Colon (tissue), 2 donors: ENCODE data around the gene FRAT1.
"Not testable (repeated sequence)": the region's sequence is repeated elsewhere in the genome, so short reads cannot be mapped to it uniquely, and the experiment has no call there.

Experiments used
- FAIRE-seq: peaks from 2 replicates; lab custom pipeline; 2012; peaks lifted over from hg19 to GRCh38; lab: Jason Lieb, UNC
- donor health status: control.
- donor health status: control.

Gene FRAT1

DNA sequence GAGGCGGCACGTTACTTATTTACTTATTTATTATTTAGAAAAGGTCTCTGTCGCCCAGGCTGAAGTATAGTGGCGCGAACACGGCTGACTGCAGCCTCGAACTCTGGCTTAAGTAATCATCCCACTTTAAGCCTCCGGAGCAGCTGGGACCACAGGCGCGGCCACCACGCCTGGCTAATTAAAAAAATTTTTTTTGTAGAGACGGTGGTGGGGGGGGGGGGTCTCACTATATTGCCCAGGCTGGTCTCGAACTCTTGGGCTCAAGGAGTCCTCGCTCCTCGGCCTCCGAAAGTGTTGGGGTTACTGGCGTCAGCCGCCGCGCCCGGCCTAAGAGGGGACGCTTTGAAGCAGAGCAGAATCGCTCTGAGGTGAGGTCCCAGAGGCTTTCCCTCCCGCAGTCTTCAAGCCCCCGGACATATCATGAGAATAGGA is 16.1 kb downstream of the FRAT1 start:
- no peak for FAIRE-seq

DNA sequence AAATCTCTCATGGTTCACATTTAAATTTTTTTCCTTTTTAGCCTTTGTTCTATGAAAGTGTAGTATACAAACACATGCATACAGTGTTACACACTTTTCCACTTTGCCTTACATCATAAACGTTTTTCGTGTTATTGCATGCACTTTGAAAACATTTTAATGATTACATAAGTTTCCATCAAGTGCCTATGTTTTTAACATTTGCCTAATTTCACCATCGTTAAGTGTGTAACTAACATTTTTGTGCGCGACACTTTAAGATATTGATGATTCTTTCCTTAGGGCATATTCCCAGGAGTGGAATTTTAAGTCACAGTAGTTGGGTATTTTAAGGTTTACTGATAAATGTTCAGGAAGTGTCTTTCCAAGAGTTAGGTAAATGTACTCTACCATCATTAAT is 16.9 kb downstream of the FRAT1 start:
- FAIRE-seq = no peak

DNA sequence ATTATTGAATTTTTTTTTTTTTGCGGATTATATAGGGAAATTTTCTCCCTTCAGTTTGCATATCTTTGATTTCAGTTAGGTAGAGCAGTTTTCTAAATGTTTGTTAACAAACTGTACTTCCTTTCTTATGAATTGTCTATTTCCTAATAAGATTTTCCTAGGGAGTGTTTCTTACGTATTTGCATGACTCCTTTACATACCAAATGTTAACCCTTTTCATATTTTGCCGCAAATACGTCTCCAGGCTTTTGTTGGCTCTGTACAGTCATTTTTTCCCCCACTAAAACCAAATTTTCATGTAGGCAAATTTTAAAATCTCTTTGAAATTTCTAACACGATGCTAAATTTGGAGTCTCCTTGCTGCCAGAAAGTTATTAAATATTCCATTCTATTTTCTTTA is 17.4 kb downstream of the FRAT1 start:
- no peak for FAIRE-seq

DNA sequence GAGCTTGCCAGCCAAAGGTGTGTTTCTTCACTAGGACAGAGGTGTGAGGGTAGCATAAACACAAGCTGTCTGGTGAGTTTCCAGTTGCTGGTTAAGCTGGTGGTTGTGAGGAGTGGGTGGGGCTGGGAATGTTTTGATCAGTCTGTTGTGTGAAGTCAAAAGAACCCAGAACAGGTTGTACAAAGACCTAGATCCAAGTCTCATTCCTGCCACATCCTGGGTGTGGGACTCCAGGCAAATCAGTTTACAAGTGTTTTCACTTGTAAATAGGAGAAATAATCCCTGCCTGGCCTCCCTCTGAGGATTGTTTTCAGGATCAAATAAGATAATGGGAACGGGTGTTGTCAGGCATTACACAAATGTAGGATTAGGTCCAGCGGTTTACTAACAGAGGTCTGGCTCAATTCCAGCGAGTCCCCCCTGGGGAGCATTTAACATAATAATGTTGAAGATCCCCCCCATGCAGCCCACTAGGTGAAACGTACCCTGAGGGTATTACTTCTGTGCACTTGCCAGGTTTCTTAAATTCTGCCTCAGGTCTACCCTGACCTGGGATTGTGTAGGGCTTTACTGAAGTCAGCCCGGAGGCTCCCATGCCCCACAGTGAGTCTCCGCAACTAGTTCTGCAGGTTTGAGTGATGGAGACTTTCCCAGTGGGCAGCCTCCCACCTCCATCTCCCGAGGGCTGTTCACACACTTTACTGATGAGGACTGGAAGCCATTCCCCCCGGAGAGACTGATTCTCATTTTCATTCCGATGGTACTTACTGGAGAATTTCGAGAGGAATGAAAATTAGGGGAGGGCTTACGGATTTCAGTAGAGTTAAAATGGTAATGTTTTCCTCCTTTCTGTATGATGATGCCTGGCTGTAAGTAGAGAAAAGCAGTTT is 18.1 kb downstream of the FRAT1 start:
- no peak for FAIRE-seq

DNA sequence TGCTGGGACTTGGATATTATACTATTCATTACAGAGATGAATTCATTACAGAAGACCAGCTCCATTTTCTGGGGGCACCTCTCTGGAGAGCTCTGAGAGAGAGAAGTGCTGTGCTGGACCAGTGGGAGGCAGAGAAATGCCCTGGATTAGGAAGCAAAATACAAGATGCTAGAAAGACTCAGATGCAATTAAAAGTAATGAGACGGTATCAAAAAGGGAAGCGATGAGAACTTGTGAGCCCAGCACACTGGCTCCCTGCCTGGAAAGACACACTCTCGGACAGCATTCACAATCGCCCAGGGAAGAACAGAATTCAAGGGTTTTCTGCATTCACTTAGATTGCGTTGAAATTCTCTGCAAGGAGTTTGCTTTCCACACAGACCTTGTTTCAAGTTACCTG is 19.0 kb downstream of the FRAT1 start:
- no peak for FAIRE-seq

DNA sequence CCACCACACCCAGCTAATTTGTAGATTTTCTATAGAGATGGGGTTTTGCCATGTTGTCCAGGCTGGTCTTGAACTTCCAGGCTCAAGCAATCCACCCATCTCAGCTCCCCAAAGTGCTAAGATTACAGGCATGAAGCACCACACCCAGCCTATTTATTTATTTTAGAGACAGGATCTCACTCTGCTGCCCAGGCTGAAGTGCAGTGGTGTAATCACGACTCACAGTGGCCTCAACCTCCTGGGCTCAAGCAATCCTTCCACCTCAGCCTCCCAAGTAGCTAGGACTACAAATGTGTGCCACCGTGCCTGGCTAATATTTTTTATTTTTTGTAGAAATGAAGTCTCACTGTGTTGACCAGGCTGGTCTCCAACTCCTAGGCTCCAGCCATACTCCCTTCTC is 22.3 kb downstream of the FRAT1 start:
- no peak for FAIRE-seq

DNA sequence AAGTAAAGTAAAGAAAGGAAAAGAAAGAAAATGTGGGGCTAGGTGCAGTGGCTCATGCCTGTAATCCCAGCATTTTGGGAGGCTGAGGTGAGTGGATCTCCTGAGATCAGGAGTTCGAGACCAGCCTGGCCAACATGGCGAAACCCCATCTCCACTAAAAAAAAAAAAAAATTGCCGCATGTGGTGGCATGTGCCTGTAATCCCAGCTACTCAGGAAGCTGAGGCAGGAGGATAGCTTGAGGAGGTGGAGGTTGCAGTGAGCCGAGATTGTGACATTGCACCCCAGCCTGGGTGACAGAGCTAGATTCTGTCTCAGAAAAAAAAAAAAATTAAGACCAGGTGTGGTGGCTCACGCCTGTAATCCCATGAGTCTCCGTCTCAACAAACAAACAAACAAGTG is 24.6 kb downstream of the FRAT1 start:
- FAIRE-seq = not testable (repeated sequence)

DNA sequence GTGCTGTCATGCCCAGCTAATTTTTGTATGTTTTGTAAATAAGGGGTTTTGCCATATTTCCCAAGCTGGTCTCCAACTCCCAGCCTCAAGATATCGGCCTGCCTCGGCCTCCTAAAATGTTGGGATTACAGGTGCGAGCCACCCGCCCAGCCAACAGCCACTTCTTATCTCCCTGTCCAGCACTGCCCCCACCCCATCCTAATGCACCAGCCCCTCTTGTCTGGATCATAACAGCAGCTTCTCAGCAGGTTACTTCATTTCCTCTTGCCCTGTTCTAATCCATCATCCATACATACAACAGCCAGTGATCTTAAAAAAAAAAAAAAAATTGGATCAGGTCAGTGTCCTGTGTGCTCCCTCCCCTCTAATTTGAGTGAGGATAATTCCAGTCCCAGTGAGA is 28.2 kb downstream of the FRAT1 start:
- FAIRE-seq = no peak

DNA sequence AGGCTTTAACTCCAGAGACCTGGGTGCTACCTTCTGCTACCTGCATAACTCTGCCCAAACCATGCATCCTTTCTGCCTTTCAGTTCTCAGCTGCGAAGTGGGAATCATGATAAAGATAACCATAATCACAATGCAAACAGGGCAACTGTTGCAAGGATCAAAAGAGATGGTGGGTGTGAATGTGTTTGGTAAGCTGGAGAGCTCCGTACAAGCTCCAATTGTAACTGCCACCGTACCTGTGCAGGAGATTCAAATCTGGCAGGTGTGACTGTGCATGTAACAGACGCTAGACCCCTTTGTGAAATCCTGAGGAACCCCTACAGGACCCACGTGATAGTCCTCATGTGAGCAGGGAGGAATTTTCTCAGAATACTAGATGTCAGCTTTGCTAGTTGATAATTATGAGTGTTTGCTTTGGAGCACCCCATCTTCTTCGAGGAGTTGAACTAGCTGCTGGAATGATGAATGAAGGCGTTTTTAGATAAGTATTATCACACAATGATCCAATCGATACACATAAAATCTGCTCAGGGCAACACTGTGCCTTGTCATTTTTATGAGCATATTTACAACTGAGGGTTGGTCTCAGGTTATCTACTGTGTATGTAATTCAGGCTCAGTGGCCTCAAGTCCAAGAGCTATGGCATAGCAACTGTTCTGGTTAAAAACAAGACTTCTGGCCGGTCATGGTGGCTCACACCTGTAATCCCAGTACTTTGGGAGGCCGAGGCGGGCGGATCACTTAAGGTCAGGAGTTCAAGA is 30.9 kb downstream of the FRAT1 start:
- no peak for FAIRE-seq

DNA sequence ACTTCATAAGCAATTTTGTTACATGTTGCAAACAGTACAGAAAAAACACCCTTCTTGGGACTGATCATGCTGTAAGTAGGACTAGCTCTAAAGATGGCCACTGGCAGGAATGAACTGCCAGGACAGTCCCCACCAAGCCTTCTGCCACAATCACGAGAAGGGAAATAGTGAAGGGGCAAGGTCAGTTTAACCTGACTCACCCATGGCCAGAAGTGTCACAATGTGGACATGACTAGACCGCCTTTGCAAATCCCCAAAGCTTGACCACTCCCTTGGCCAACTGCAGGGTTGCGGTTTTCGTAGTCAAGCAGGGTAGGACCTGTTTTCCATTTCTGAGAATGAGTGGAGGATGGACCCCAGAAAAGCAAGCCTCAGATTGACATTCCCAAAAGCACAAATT is 34.9 kb downstream of the FRAT1 start:
- FAIRE-seq = no peak

DNA sequence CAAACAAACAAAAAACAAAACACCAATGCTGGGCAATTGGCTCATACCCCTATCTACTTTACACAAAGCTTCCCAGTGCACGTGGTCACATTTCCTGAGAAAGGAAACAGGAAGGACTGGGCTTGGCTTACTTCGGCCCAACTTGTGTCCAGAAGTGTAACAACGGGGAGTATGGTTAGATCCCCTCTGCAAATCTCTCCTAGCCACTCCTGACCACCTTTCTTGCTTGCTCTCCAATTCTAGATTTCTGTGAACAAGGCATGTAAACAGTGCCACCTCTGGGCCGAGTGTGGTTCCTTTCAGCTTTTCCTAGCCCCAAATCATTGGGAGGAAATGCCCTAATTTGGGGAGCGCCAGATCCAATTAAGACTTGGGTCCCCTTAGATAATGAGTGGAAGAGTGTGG is 36.5 kb downstream of the FRAT1 start:
- no peak for FAIRE-seq

DNA sequence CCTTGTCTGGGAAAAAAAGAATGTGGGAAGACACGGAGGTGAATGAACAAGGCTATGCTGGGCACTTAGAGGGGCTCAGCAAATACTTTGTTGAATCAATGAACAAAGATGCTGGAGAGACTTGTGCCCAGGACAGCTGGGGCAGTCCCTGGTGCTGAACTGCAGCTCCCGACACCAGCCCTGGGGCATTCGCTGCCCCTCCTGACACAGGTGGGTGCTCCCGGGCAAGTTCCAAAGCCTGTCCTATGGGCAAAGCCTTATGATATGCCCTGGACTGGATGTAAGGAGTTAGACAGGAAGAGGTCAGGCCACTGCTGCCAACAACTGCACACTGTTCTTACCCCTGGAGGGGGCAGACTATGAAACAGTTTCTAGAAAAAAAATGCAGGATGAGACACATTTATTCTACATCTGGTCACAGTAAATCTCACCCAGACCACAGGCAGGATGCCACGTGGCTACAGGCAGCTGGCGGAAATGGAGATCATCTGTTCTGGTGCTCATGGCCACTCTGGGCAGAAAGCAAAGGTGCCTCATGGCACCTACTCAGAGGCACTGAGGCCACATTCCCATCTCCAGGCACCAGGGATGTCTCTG is 37.3 kb downstream of the FRAT1 start:
- FAIRE-seq = no peak

DNA sequence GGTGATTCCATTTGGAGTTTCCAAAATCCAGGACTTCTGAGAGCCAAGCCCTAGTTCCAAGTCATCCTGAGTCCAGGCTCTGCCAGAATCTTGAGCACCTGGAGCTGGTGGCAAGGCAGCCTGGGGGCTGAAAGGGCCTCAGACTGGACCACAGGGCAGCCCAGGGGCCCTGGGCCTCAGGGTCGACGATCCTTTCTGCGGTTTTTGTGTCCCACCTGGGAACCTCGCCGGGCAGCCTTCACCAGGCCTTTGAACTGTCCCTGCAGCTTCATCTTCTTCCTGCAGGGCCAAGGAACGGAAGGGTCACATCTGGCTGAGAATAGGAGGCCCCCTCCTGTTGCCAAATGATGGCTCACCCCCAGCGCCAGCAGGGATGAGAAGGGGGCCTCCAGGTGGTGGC is 37.8 kb downstream of the FRAT1 start:
- no peak for FAIRE-seq

DNA sequence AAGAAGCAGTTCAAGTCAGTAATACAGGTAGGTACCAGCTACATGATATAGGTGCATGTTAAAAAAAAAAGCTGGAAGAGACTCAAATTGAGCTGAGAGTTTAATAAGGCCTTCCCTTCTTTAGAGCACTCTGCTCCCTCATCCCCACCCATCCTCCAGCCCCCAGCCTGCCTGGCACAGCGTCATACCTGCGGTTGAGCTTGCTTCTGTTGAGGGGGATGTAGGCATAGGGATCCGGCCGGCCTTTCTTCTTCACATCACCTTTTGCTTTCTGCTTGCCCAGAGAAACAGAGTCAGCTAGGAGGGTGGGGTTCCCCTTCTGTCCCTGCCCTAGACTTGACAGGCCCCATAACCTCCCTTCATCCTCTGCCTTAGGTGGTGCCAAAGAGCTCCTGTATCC is 39.3 kb downstream of the FRAT1 start:
- no peak for FAIRE-seq

DNA sequence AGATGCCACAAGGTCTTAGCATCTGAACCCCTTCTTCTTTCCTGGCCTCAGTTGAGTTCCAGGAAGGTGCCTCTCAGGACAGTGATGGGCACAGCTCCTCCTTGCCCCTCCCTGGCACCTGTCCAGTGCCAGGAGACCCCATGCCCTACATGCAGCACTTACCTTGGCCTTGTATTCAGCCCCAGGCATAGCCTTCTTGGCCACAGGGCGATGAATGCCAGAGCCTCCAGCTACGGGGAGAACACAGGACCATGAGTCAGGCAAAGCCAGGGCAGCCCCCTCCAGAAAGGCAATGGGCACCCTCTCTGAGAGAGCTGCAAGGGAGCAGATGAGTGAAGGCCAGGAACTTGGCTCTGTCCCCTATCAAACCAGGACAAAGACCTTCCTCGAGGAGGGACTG is 39.7 kb downstream of the FRAT1 start:
- no peak for FAIRE-seq

DNA sequence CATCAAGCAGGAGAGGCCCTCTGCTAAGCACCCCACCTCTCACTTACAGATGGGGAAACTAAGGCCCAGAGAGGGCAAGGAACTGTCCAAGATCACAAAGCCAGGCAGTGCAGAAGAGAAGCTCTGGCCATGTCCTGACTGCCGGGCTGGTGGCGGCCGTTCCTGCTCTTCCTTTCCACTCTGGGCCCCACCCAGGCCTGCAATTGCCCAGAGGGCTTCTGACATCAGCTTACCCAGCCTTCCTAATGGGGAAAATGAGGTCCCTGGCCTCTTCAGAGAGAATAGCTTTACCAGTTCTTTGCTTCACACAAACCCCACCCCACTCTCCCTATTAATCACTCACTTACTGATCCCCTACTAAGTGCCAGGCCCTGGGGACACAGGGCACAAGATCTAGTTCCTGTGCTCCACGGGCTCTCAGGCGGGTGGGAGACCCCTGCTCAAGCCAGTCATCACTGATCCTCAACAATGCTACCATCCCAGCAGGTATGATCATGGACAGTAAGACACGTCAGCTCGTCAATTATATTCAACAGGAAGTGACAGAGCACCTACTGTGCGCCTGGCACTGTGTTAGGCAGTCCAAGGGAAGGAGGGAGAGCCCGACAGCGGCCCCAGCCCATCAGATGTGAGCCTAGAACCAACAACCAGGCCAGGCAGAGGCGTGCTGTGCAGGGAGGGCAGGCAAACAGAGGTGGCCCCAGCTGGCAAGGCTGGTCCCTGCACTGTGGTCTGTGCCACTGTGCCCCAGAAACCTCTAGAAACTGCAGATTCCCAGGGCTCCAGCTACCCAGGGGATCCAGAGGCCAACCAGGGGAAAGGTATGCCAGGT is 41.9 kb downstream of the FRAT1 start:
- no peak for FAIRE-seq

DNA sequence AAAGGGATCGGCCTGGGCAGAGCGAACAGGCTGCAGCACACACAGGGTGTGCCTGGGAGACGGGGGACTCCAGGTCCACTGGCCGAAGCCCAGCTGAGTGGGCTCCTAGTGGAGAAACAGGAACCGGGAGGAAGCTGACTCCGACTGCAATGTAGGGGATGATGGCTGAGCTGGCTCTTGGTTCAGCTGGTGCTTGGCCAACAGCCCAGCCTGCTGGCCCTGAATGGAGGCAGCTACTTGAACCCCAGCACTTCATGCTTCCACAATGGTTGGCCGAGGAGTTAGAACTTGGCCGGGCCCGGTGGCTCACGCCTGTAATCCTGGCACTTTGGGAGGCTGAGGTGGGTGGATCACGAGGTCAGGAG is 42.4 kb downstream of the FRAT1 start:
- FAIRE-seq = no peak

DNA sequence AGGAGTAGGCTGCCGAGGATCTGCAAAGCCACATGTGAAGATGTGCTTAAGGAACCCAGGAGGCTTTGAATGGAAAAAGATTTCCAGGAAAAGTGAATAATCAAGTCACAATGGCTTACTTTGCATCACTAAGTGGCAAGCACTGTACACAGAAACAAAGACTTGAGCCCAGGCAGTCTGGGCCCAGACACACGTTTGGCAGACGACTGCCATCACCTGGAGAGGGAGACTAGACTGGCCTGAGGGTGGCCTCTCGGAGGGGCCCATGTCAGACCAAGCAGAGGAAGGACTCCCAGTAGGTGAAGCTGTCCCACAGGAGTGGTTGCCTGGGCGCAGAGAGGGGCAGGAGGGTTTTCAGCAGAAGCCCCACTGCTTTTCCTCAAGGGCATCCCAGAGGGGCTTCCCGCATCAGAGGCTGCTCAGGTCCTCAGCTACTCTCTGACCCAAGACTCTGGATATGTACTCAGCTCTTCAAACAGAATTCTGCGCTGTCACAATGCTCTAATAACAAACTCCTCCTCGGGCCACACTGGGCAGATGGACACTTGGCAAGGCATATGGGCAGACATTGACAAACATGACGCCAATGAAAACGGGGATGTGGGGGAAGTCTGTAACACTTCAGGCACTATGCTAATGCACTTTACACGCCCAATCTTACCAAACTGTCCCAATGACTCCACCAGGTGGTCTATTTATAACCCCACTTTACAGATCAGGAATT is 43.4 kb downstream of the FRAT1 start:
- FAIRE-seq = no peak

DNA sequence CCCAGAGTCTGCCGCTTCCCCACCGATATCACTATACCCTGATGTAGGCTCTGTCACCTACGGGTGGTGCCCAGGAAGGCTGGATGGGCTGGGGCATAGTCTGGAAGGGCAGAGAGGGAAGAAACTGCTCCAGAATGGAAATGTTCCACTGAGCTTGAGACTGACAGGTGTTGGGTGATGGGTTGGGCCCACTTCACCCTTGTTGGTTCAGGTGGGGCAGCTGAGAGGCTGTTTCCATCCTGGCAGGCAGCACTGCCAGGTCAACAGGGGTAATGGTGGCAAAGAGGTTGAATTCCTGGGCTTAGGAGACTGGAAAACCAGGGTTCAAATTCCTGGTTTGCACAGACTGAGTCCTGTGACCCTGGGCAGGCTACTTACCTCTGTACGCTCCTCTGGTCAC is 44.0 kb downstream of the FRAT1 start:
- no peak for FAIRE-seq

DNA sequence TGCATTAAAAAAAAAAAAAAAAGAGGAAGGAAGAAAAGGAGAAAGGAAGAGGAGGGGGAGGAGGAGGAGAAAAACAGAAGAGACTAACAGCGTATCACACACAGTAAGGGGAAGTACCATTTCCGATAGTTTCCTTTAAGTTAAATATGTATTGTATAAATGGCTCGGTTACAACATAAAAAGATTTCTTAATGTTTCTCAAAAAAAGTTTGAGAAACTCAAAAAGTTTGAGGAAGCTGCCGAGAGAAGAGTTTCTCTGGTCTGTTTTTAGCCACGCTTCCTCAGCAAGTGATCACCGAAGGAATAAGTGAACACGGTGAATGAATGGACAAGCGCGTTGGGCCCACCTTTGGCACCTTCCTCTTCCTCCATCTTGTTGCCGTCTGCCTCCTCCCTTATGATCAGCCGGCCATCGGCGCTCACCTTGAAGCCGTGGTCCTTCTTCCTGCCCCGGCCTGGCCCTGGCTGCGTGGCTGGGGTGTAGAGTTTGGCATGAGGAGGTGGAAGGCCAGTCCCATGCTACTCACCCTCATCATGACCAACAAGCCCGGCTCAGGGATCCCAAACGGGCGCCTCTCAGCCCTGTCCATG is 46.8 kb downstream of the FRAT1 start:
- no peak for FAIRE-seq

DNA sequence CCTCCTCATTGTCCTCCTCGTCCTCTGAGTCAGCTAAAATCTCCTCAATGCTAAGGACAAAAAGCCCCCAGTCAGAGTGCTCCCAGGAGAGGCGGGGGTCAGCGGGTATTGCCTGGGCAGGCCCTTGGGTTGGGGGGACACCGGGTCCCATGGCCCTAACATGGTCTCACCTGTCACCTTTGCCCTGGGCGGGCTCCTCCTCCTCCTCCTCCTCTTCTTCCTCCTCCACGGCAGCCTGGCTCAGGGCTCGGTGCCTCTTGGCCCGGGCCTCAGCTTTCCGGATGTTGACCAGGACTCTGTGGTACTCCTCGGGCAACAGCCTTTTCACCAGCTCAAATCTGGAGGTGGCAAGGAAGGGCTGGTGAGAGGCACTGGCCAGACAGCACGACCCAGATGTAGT is 47.5 kb downstream of the FRAT1 start:
- no peak for FAIRE-seq
